ENCODE measurements around the gene KRT31.

- no peak for TF ChIP-seq CTCF (IDR thresholded peaks at IDR 0.05)
- no peak for TF ChIP-seq ZFX (IDR thresholded peaks at IDR 0.05; ENCODE audit: borderline replicate concordance)
Measured at GRCh38 chr17:41386227-41386626, 11.2 kb downstream of the KRT31 start.
